Caco-2 (cell line): Measurements from ENCODE around the gene CABLES2. TPM values are rescaled to one million over a fixed set of nuclear protein-coding genes. Genes with fewer than 3 reads are reported as not detected.

Source experiments
- BruUV-seq: library from RNA; stranded (reverse); fragments of 400-500 nt; replicated peaks from 2 replicates; lab custom pipeline; 2021; lab: Mats Ljungman, UMichigan
- CTCF ChIA-PET: fragments of 300-600 bp; sonication (Branson Sonifier 250); formaldehyde crosslinking; loops from one replicate; lab custom pipeline; 2022; ENCODE audit warnings: antibody characterized with exemption; lab: Charles Lee
- POLR2A ChIA-PET: fragments of 300-600 bp; sonication (Branson Sonifier 250); formaldehyde crosslinking; loops from one replicate; lab custom pipeline; 2022; ENCODE audit warnings: antibody characterized with exemption; lab: Charles Lee
- DNase-seq, 2 experiments: peaks; one replicate each; pipeline versions ENCODE4 v3.0.0 to v3.0.0-alpha.2; 2020 to 2022
- H3K27me3 ChIP-seq: replicated peaks from 2 replicates; pipeline ENCODE4 v1.6.0; 2011; ENCODE audit warnings: low read length; ENCODE audit not compliant: control insufficient read depth, insufficient read depth
- H3K36me3 ChIP-seq: 2 replicates; pipeline ENCODE4 v1.5.1; 2011; ENCODE audit warnings: low read length; ENCODE audit not compliant: control insufficient read depth, insufficient read depth
- H3K4me1 ChIP-seq: fragments of 250-450 bp; sonication (Bioruptor Pico); 2 replicates; pipeline ENCODE4 v1.5.1; 2020; ENCODE audit warnings: mild to moderate bottlenecking
- H3K4me3 ChIP-seq: 2 replicates; pipeline ENCODE4 v1.5.1; 2011; ENCODE audit warnings: low read depth, mild to moderate bottlenecking, control low read depth, low read length
- H3K9me3 ChIP-seq: fragments of 250-450 bp; sonication (Bioruptor Pico); 2 replicates; pipeline ENCODE4 v1.5.1; 2020; ENCODE audit warnings: mild to moderate bottlenecking, moderate library complexity
- H3K27ac Mint-ChIP-seq: one replicate; pipeline ENCODE4 v1.8.0; 2022; ENCODE audit warnings: mixed read lengths; ENCODE audit not compliant: unreplicated experiment
- H3K27me3 Mint-ChIP-seq: one replicate; pipeline ENCODE4 v1.8.0; 2022; ENCODE audit warnings: mixed read lengths; ENCODE audit not compliant: insufficient read depth, unreplicated experiment
- H3K36me3 Mint-ChIP-seq: one replicate; pipeline ENCODE4 v1.8.0; 2022; ENCODE audit warnings: mild to moderate bottlenecking, mixed read lengths; ENCODE audit not compliant: insufficient read depth, unreplicated experiment
- H3K4me1 Mint-ChIP-seq: one replicate; pipeline ENCODE4 v1.8.0; 2022; ENCODE audit warnings: low read depth, mixed read lengths; ENCODE audit not compliant: unreplicated experiment
- H3K4me3 Mint-ChIP-seq: one replicate; pipeline ENCODE4 v1.8.0; 2022; ENCODE audit warnings: mild to moderate bottlenecking, moderate library complexity, mixed read lengths; ENCODE audit not compliant: unreplicated experiment
- H3K9me3 Mint-ChIP-seq: one replicate; pipeline ENCODE4 v1.8.0; 2022; ENCODE audit warnings: mixed read lengths; ENCODE audit not compliant: unreplicated experiment
- intact Hi-C: fragments of 100-400 bp; cut with micrococcal nuclease; formaldehyde crosslinking; loops from one replicate; pipeline ENCODE4 v1.10.0; 2022; ENCODE audit not compliant: unreplicated experiment
- total RNA-seq: library from RNA; stranded (reverse); gene quantifications from 2 replicates; pipeline ENCODE4 v1.2.3, GENCODE V29; 2022
- TF ChIP-seq, protein P1 (sequence below), 2 experiments: fragments of 200-600 bp in 1 of 2; IDR thresholded peaks; 1 replicate in 1 of 2; 2 replicates in 1 of 2; pipeline versions ENCODE4 v1.5.1 to v1.8.0; 2011 to 2022; ENCODE audit warnings: antibody characterized with exemption in 1 of 2, control low read depth in 1 of 2, inconsistent platforms in 1 of 2, low read depth in 1 of 2, low read length in 1 of 2, mild to moderate bottlenecking in 1 of 2, moderate library complexity in 1 of 2; ENCODE audit not compliant: insufficient read depth in 1 of 2, severe bottlenecking in 1 of 2, unreplicated experiment in 1 of 2

Gene CABLES2
- total RNA-seq, 1 experiment from 2014 or later, result 36.4 TPM

DNA sequence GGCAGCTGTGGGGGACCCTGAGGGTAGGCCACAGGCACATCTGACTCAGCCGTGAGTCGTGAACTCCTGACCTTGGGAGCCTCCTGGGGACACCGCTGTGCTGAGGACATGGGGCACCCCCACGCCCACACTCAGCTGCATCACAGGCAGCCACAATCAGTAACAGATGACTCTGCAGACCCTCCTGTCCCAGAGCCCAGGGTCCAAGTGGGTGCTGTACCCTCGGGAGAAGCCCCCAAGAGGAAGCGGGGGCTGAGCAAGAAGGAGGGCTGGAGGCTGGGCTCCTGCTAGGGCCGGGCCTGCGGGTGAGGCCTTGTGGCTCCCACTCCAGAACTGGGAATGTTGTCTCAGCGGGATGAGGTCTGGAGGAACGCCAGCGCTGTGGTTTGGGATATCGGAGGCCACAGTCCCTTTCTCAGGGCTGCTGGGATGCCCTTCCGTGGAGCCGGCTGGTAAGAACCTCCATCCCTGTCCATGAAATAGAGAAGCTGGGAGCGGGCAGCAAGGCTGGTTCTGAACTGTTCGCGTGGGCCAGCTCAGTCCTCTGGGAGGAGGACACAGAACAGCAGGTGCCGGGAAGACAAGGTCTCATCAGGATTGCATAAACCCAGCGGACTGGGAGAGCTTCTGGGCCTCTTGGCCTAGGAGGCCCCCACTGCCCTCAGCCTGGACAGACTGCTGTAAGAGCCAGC, 36.8 kb downstream of the CABLES2 start:
- peaks cover 54% of the 10 kb centered on the region for H3K4me1 ChIP-seq
- Mint-ChIP-seq H3K36me3 (peaks cover 40% of the 10 kb centered on the region), H3K27me3 (no peaks in the 10 kb centered on the region), H3K4me3 (no peak overlapping the region), H3K4me1 (peaks cover 35% of the 10 kb centered on the region), H3K9me3 (no peaks in the 10 kb centered on the region), H3K27ac (no peak overlapping the region)
- TF ChIP-seq, protein P1, sequence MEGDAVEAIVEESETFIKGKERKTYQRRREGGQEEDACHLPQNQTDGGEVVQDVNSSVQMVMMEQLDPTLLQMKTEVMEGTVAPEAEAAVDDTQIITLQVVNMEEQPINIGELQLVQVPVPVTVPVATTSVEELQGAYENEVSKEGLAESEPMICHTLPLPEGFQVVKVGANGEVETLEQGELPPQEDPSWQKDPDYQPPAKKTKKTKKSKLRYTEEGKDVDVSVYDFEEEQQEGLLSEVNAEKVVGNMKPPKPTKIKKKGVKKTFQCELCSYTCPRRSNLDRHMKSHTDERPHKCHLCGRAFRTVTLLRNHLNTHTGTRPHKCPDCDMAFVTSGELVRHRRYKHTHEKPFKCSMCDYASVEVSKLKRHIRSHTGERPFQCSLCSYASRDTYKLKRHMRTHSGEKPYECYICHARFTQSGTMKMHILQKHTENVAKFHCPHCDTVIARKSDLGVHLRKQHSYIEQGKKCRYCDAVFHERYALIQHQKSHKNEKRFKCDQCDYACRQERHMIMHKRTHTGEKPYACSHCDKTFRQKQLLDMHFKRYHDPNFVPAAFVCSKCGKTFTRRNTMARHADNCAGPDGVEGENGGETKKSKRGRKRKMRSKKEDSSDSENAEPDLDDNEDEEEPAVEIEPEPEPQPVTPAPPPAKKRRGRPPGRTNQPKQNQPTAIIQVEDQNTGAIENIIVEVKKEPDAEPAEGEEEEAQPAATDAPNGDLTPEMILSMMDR (IDR thresholded peaks at IDR 0.05; ENCODE audit: insufficient read depth in 1 of 2, low read depth in 1 of 2, low read length in 1 of 2, severe bottlenecking in 1 of 2, unreplicated experiment in 1 of 2), result no peak
- no peaks in the 10 kb centered on the region for H3K9me3 ChIP-seq
- intact Hi-C loops, result no loop called here
- no peaks in the 10 kb centered on the region; the same call in 1 of the 2 replicates for H3K36me3 ChIP-seq
- ChIA-PET CTCF (interaction anchor here (0.6 to 10.9 kb wide), 4 partner anchors 8 to 602 kb away, joined by 3 to 188 read pairs (median 6); partner anchors contain the start of gene ADRM1), POLR2A (interaction anchor here (1.0 kb wide), 1 partner anchor 9 kb away, joined by 3 read pairs; no protein-coding TSS in a partner anchor)
- no peaks in the 10 kb centered on the region for H3K27me3 ChIP-seq
- no TSS peak for BruUV-seq
- DNase-seq, result no peak
- no peak overlapping the region for H3K4me3 ChIP-seq

DNA sequence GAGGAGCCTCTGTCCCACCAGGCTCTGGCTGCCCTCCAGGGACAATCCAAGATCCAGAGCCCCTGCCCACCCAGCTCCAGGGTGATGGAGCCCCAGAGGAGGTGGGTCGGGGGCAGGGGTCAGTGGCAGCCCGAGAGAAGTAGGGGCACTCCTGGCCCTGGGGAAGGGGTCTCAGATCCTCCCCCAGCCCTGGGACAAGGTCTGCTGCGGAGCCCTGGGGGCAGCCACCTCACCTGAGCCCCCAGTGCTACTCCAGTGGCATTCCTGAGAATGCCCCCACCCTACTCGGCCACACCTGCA, 37.3 kb downstream of the CABLES2 start:
- Mint-ChIP-seq H3K27me3 (no peaks in the 10 kb centered on the region), H3K4me3 (no peak overlapping the region), H3K36me3 (peaks cover 45% of the 10 kb centered on the region), H3K9me3 (no peaks in the 10 kb centered on the region), H3K4me1 (peaks cover 39% of the 10 kb centered on the region), H3K27ac (peak overlapping the region; percentile 90)
- no peak for DNase-seq
- H3K4me1 ChIP-seq, result peaks cover 54% of the 10 kb centered on the region
- POLR2A ChIA-PET, result interaction anchor here (4.3 kb wide), 1 partner anchor 18 kb away, joined by 43 read pairs; the partner anchor contains the start of gene RPS21
- peaks cover 4% of the 10 kb centered on the region for H3K36me3 ChIP-seq
- H3K27me3 ChIP-seq, result no peaks in the 10 kb centered on the region
- no TSS peak for BruUV-seq
- no peak overlapping the region for H3K4me3 ChIP-seq
- H3K9me3 ChIP-seq, result no peaks in the 10 kb centered on the region
- CTCF ChIA-PET, result interaction anchor here (0.6 to 10.9 kb wide), 4 partner anchors 8 to 67 kb away, joined by 3 to 188 read pairs (median 7); partner anchors contain the start of genes ADRM1 and RPS21
- intact Hi-C loops, result loop anchor here (2.0 to 5.0 kb wide), 2 partner anchors 37 to 132 kb away; partner anchors contain the start of genes CABLES2 and OSBPL2
- TF ChIP-seq, protein P1 (IDR thresholded peaks at IDR 0.05; ENCODE audit: insufficient read depth in 1 of 2, low read depth in 1 of 2, low read length in 1 of 2, severe bottlenecking in 1 of 2, unreplicated experiment in 1 of 2), result no peak

DNA sequence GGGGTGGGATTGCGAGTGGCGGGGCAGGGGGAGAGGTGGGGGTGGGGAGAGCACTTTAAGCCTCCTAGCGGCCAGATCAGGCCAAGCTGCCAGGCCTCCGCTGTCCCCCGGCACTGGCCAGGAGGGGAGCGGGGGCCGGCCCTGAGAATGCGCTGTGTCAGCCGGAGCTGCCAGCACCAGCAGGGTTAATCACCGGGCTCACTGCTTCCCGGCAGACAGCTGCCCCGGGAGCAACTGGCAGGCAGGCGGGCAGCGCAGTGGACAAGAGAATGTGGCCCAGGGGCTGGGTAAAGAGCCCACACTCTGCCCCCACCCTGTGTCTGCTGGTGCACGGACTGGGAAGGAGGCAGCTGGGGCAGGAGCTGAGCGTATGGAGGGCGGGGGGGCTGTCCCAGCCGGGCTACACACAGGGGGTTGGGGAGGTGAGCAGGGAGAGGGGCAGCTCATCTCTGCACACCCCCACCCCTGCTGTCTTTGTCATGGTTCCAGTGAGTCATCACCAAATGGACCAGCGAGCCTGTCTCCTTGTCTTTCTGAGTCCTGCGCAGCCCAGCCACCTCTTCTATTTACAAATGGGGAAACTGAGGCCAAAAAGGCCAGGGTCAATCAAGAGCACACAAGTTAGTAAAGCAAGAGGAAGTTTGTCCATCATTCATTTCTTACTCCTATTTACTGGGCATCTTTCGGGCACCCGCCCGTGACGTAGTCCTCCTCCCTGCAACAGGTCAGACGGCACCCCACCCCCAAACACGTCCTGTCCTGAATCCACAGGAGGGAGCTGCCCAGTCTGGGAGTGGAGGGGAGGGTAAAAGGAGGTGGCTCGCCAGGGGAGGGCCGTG, 37.9 kb downstream of the CABLES2 start:
- H3K27ac Mint-ChIP-seq, result peak overlapping the region; percentile 90
- intact Hi-C loops, result loop anchor here (1.0 to 5.0 kb wide), 3 partner anchors 7 to 132 kb away; partner anchors contain the start of genes CABLES2 and OSBPL2

More for the DNA sequence above, 37.9 kb downstream of the CABLES2 start:
- TF ChIP-seq, protein P1 (IDR thresholded peaks at IDR 0.05; ENCODE audit: insufficient read depth in 1 of 2, low read depth in 1 of 2, low read length in 1 of 2, severe bottlenecking in 1 of 2, unreplicated experiment in 1 of 2), result peak; percentile 54 to 77
- Histone ChIP-seq H3K9me3 (no peaks in the 10 kb centered on the region), H3K36me3 (peaks cover 8% of the 10 kb centered on the region), H3K27me3 (no peaks in the 10 kb centered on the region), H3K4me3 (peak overlapping the region; percentile 94), H3K4me1 (peaks cover 55% of the 10 kb centered on the region)
- H3K27me3 Mint-ChIP-seq, result no peaks in the 10 kb centered on the region
- peaks cover 46% of the 10 kb centered on the region for H3K36me3 Mint-ChIP-seq
- BruUV-seq, result no TSS peak
- ChIA-PET CTCF (interaction anchor here (0.5 to 10.9 kb wide), 11 partner anchors 7 to 85 kb away, joined by 3 to 188 read pairs (median 4); partner anchors contain the start of genes ADRM1 and RPS21), POLR2A (interaction anchor here (0.6 to 4.7 kb wide), 6 partner anchors 13 to 584 kb away, joined by 3 to 43 read pairs (median 4); partner anchors contain the start of genes OSBPL2 and RPS21)
- H3K9me3 Mint-ChIP-seq, result no peaks in the 10 kb centered on the region
- DNase-seq, result peak in 1 of 2 experiments; percentile 72
- H3K4me3 Mint-ChIP-seq, result peak overlapping the region; percentile 70
- peaks cover 39% of the 10 kb centered on the region for H3K4me1 Mint-ChIP-seq
